HepG2 (cell line): ENCODE data around the gene GPR37L1. TPM values are rescaled to one million over a fixed set of nuclear protein-coding genes. Genes with fewer than 3 reads are reported as not detected.

ENCODE experiments used
- ATAC-seq: fragments of 200-7000 bp; cut with Tn5 transposase; 3 replicates; pipeline ENCODE4 v1.9.1; 2020; ENCODE audit warnings: mild to moderate bottlenecking, moderate library complexity
- BruUV-seq: library from RNA; stranded (reverse); fragments of 400-500 nt; replicated peaks from 2 replicates; lab custom pipeline; 2021; lab: Mats Ljungman, UMichigan
- CTCF ChIA-PET: fragments of 300-600 bp; formaldehyde crosslinking; extraction: SDS; loops from one replicate; lab custom pipeline; 2021; ENCODE audit warnings: low total read pairs, inconsistent platforms, low intra/inter-chr PET ratio; lab: Yijun Ruan, JAX
- POLR2A ChIA-PET: fragments of 350-600 bp; sonication (Branson Sonifier 250); formaldehyde crosslinking; loops from one replicate; lab custom pipeline; 2020; ENCODE audit warnings: antibody characterized with exemption, inconsistent platforms; lab: Yijun Ruan, JAX
- DNase-seq: peaks from one replicate; pipeline ENCODE4 v3.0.0-alpha.2; 2015; ENCODE audit warnings: low spot score
- FAIRE-seq: peaks from 3 replicates; lab custom pipeline; 2011; peaks lifted over from hg19 to GRCh38; lab: Jason Lieb, UNC
- H2AFZ ChIP-seq: one replicate; pipeline ENCODE4 v1.6.1; 2011; ENCODE audit warnings: low read length, inconsistent platforms
- H3K27ac ChIP-seq: fragments of 300-600 bp; 3 replicates; pipeline ENCODE4 v1.8.0; 2011; ENCODE audit warnings: mixed run types, mild to moderate bottlenecking, mixed read lengths, low read length, inconsistent platforms; ENCODE audit not compliant: insufficient read depth; ENCODE audit errors: extremely low read length
- H3K27me3 ChIP-seq, 2 experiments: fragments of 200-600 bp in 1 of 2; 2 replicates in 1 of 2; 3 replicates in 1 of 2; pipeline versions ENCODE4 v1.6.0 to v1.8.0; 2011; ENCODE audit warnings: low read length in 2 of 2, mild to moderate bottlenecking in 2 of 2, moderate library complexity in 2 of 2, inconsistent platforms in 1 of 2; ENCODE audit not compliant: insufficient read depth in 2 of 2, control insufficient read depth in 1 of 2
- H3K36me3 ChIP-seq, 2 experiments: fragments of 200-600 bp in 1 of 2; replicated peaks in 1 of 2; 2 replicates in 1 of 2; 3 replicates in 1 of 2; pipeline versions ENCODE4 v1.5.1 to v1.8.0; 2011; ENCODE audit warnings: low read length in 2 of 2, inconsistent platforms in 1 of 2; ENCODE audit not compliant: insufficient read depth in 2 of 2, control insufficient read depth in 1 of 2
- H3K4me1 ChIP-seq: 2 replicates; pipeline ENCODE4 v1.5.1; 2012; ENCODE audit warnings: low read length, inconsistent platforms; ENCODE audit not compliant: insufficient read depth
- H3K4me2 ChIP-seq: 2 replicates; pipeline ENCODE4 v1.6.0; 2011; ENCODE audit warnings: low read depth, low read length, inconsistent platforms
- H3K4me3 ChIP-seq, 3 experiments: fragments of 200-600 bp in 1 of 3; sonication (generic), shearing (Covaris generic) in 1 of 3; replicated peaks in 1 of 3; 2 replicates each; pipeline ENCODE4 v1.5.1; 2011 to 2016; ENCODE audit warnings: low read length in 3 of 3, inconsistent platforms in 2 of 3, low read depth in 2 of 3, mild to moderate bottlenecking in 2 of 3, control low read depth in 1 of 3, mixed read lengths in 1 of 3; ENCODE audit not compliant: insufficient read depth in 1 of 3
- H3K79me2 ChIP-seq: one replicate; pipeline ENCODE4 v1.6.1; 2011; ENCODE audit warnings: low read length, inconsistent platforms; ENCODE audit not compliant: insufficient read depth
- H3K9ac ChIP-seq: 2 replicates; pipeline ENCODE4 v1.6.0; 2011; ENCODE audit warnings: mild to moderate bottlenecking, low read depth, low read length, inconsistent platforms; ENCODE audit not compliant: insufficient read depth
- H3K9me3 ChIP-seq: 2 replicates; pipeline ENCODE4 v1.5.1; 2012; ENCODE audit warnings: mild to moderate bottlenecking, low read length
- H4K20me1 ChIP-seq: 2 replicates; pipeline ENCODE4 v1.6.0; 2011; ENCODE audit warnings: inconsistent platforms, mild to moderate bottlenecking, low read length, moderate library complexity; ENCODE audit not compliant: insufficient read depth
- AKAP8 ChIP-seq: sonication (generic); formaldehyde crosslinking; IDR thresholded peaks from 2 replicates; pipeline ENCODE4 v1.5.1; 2020; ENCODE audit warnings: mild to moderate bottlenecking, missing genetic modification reagents
- ATF1 ChIP-seq: IDR thresholded peaks from 2 replicates; pipeline ENCODE4 v1.6.1; 2016; ENCODE audit warnings: mild to moderate bottlenecking, control low read depth
- DNMT3B ChIP-seq: conservative IDR thresholded peaks from 2 replicates; pipeline ENCODE4 v1.6.1; 2016; ENCODE audit warnings: missing biosample characterization, control low read depth
- GPN1 ChIP-seq: sonication (generic); formaldehyde crosslinking; IDR thresholded peaks from 2 replicates; pipeline ENCODE4 v1.5.1; 2020; ENCODE audit warnings: missing genetic modification reagents, borderline replicate concordance
- NFATC3 ChIP-seq: sonication (generic); formaldehyde crosslinking; IDR thresholded peaks from 2 replicates; pipeline ENCODE4 v1.5.1; 2020; ENCODE audit warnings: mild to moderate bottlenecking, missing genetic modification reagents
- RBFOX2 ChIP-seq: fragments of 200-400 bp; formaldehyde crosslinking; IDR thresholded peaks from 2 replicates; pipeline ENCODE4 v1.6.1; 2017; ENCODE audit warnings: low read depth, mild to moderate bottlenecking, low read length
- SMYD3 ChIP-seq: sonication (generic); formaldehyde crosslinking; IDR thresholded peaks from 2 replicates; pipeline ENCODE4 v1.8.1; 2023; ENCODE audit warnings: mild to moderate bottlenecking, missing genetic modification reagents
- SNAI1 ChIP-seq: sonication (generic); formaldehyde crosslinking; IDR thresholded peaks from 2 replicates; pipeline ENCODE4 v1.5.0; 2020; ENCODE audit warnings: mild to moderate bottlenecking, missing genetic modification reagents, borderline replicate concordance
- ZNF101 ChIP-seq: sonication (generic); formaldehyde crosslinking; IDR thresholded peaks from 2 replicates; pipeline ENCODE4 v1.4.0; 2020; ENCODE audit warnings: mild to moderate bottlenecking, low read depth, missing genetic modification reagents, borderline replicate concordance
- ZNF235 ChIP-seq: sonication (generic); formaldehyde crosslinking; IDR thresholded peaks from 2 replicates; pipeline ENCODE4 v1.8.1; 2023; ENCODE audit warnings: mild to moderate bottlenecking, missing genetic modification reagents, borderline replicate concordance
- ZNF780A ChIP-seq: sonication (generic); formaldehyde crosslinking; IDR thresholded peaks from 2 replicates; pipeline ENCODE4 v1.8.0; 2022; ENCODE audit warnings: mild to moderate bottlenecking, missing genetic modification reagents, moderate library complexity
- WGBS: methylation state at CpG from one replicate; pipeline ENCODE4 v1.1.6; 2017; ENCODE audit warnings: low lambda C conversion rate; 5-methylcytosine and 5-hydroxymethylcytosine counted together
- in situ Hi-C: cut with HindIII; loops from 2 replicates; pipeline ENCODE4 v1.10.0; 2017; ENCODE audit warnings: low pct_unique_long_range_greater_than_20kb; ENCODE audit not compliant: extremely low pct_ligation_motif_present
- intact Hi-C: fragments of 100-400 bp; cut with micrococcal nuclease; formaldehyde crosslinking; loops from one replicate; pipeline ENCODE4 v1.10.0; 2022; ENCODE audit not compliant: unreplicated experiment
- polyA plus RNA-seq, 8 experiments: library from polyadenylated mRNA; depleted of rRNA in 3 of 8; stranded (reverse) in 7 of 8; unstranded in 1 of 8; fragments of >200 nt; fragmentation: Illumina TruSeq in 4 of 8; extraction: Trizol in 4 of 8; gene quantifications; 2 replicates each; pipeline versions ENCODE4 v1.2.1 to v1.2.3, GENCODE V29; 2011 to 2016; ENCODE audit warnings: low read depth in 4 of 8, missing spikeins in 1 of 8, mixed read lengths in 1 of 8; ENCODE audit not compliant: insufficient read depth in 1 of 8
- total RNA-seq, 5 experiments: library from RNA; depleted of rRNA; stranded (reverse); fragments of >200 nt; fragmentation: Illumina TruSeq; extraction: Trizol; gene quantifications; 2 replicates each; pipeline ENCODE4 v1.2.3, GENCODE V29; 2016; ENCODE audit warnings: low read depth in 1 of 5
- TF ChIP-seq, protein P1 (sequence below): sonication (generic); formaldehyde crosslinking; IDR thresholded peaks from 2 replicates; pipeline ENCODE4 v1.8.1; 2023; ENCODE audit warnings: missing genetic modification reagents, inconsistent platforms, borderline replicate concordance
- TF ChIP-seq, protein P2 (sequence below): IDR thresholded peaks from 2 replicates; pipeline ENCODE4 v1.6.1; 2016; ENCODE audit warnings: low read depth, control low read depth
- TF ChIP-seq, protein P3 (sequence below): sonication (generic); formaldehyde crosslinking; IDR thresholded peaks from 2 replicates; pipeline ENCODE4 v1.4.0; 2020; ENCODE audit warnings: missing genetic modification reagents, mild to moderate bottlenecking, borderline replicate concordance
- TF ChIP-seq, protein P4 (sequence below): IDR thresholded peaks from 2 replicates; pipeline ENCODE4 v1.6.1; 2016; ENCODE audit warnings: missing compliant biosample characterization, missing genetic modification reagents, borderline replicate concordance
- TF ChIP-seq, protein P5 (sequence below): IDR thresholded peaks from 2 replicates; pipeline ENCODE4 v1.6.1; 2018; ENCODE audit warnings: missing genetic modification reagents

Gene GPR37L1
- total and polyA plus RNA-seq, 2 of the 13 experiments (the other 11 are each of a cell fraction or from before 2014, with no cell fraction given), result 0.13 TPM; not detected in 1

DNA sequence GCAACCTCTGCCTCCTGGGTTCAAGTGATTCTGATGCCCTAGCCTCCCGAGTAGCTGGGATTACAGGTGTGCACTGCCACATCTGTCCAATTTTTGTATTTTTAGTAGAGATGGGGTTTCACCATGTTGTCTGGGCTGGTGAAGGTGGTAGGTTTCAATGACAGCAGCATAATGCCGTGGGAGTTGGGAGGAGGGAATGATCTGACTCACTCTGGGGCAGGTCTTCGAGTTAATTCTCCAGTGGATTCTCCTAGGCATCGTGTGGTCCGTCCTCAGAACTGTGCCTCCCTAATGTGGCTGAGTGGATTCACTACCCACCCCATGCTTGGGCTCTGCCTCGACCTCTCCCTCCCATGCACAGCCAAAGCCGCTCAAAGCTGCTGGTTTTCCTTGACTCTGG lies 1.7 kb upstream of the GPR37L1 start:
- Histone ChIP-seq H3K4me1 (peaks cover 19% of the 10 kb centered on the region), H2AFZ (no peak overlapping the region), H4K20me1 (no peaks in the 10 kb centered on the region), H3K79me2 (no peaks in the 10 kb centered on the region), H3K36me3 (no peaks in the 10 kb centered on the region), H3K4me3 (no peak overlapping the region), H3K4me2 (no peak overlapping the region), H3K27me3 (peaks cover 4 to 34% of the 10 kb centered on the region in 2 experiments; a peak in 4 of 5 replicates), H3K27ac (no peak overlapping the region), H3K9me3 (no peaks in the 10 kb centered on the region), H3K9ac (no peak overlapping the region)
- ATAC-seq, result no peak
- no peak for FAIRE-seq
- in situ Hi-C loops, result no loop called here
- intact Hi-C loops, result no loop called here
- no peak for DNase-seq
- POLR2A ChIA-PET, result interaction anchor here (1.2 kb wide), 1 partner anchor 111 kb away, joined by 3 read pairs; the partner anchor contains the start of gene ELF3
- WGBS, result 13% methylated on average over 7 of the region's 7 CpGs
- no TSS peak for BruUV-seq
- TF ChIP-seq, protein P1, sequence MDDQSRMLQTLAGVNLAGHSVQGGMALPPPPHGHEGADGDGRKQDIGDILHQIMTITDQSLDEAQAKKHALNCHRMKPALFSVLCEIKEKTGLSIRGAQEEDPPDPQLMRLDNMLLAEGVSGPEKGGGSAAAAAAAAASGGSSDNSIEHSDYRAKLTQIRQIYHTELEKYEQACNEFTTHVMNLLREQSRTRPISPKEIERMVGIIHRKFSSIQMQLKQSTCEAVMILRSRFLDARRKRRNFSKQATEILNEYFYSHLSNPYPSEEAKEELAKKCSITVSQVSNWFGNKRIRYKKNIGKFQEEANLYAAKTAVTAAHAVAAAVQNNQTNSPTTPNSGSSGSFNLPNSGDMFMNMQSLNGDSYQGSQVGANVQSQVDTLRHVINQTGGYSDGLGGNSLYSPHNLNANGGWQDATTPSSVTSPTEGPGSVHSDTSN (CRISPR knock-in tag), result no peak
- TF ChIP-seq, protein P2, sequence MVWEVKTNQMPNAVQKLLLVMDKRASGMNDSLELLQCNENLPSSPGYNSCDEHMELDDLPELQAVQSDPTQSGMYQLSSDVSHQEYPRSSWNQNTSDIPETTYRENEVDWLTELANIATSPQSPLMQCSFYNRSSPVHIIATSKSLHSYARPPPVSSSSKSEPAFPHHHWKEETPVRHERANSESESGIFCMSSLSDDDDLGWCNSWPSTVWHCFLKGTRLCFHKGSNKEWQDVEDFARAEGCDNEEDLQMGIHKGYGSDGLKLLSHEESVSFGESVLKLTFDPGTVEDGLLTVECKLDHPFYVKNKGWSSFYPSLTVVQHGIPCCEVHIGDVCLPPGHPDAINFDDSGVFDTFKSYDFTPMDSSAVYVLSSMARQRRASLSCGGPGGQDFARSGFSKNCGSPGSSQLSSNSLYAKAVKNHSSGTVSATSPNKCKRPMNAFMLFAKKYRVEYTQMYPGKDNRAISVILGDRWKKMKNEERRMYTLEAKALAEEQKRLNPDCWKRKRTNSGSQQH, result no peak
- TF ChIP-seq ATF1 (CRISPR knock-in tag) (no peak), SNAI1 (CRISPR knock-in tag) (no peak), SMYD3 (no peak), AKAP8 (CRISPR knock-in tag) (no peak), DNMT3B (no peak), ZNF101 (no peak), NFATC3 (CRISPR knock-in tag) (no peak), ZNF780A (CRISPR knock-in tag) (no peak), RBFOX2 (no peak), GPN1 (CRISPR knock-in tag) (no peak), ZNF235 (CRISPR knock-in tag) (no peak)
- TF ChIP-seq, protein P3, sequence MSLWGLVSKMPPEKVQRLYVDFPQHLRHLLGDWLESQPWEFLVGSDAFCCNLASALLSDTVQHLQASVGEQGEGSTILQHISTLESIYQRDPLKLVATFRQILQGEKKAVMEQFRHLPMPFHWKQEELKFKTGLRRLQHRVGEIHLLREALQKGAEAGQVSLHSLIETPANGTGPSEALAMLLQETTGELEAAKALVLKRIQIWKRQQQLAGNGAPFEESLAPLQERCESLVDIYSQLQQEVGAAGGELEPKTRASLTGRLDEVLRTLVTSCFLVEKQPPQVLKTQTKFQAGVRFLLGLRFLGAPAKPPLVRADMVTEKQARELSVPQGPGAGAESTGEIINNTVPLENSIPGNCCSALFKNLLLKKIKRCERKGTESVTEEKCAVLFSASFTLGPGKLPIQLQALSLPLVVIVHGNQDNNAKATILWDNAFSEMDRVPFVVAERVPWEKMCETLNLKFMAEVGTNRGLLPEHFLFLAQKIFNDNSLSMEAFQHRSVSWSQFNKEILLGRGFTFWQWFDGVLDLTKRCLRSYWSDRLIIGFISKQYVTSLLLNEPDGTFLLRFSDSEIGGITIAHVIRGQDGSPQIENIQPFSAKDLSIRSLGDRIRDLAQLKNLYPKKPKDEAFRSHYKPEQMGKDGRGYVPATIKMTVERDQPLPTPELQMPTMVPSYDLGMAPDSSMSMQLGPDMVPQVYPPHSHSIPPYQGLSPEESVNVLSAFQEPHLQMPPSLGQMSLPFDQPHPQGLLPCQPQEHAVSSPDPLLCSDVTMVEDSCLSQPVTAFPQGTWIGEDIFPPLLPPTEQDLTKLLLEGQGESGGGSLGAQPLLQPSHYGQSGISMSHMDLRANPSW (CRISPR knock-in tag), result no peak
- TF ChIP-seq, protein P4, sequence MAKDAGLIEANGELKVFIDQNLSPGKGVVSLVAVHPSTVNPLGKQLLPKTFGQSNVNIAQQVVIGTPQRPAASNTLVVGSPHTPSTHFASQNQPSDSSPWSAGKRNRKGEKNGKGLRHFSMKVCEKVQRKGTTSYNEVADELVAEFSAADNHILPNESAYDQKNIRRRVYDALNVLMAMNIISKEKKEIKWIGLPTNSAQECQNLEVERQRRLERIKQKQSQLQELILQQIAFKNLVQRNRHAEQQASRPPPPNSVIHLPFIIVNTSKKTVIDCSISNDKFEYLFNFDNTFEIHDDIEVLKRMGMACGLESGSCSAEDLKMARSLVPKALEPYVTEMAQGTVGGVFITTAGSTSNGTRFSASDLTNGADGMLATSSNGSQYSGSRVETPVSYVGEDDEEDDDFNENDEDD (CRISPR knock-in tag), result no peak
- TF ChIP-seq, protein P5, sequence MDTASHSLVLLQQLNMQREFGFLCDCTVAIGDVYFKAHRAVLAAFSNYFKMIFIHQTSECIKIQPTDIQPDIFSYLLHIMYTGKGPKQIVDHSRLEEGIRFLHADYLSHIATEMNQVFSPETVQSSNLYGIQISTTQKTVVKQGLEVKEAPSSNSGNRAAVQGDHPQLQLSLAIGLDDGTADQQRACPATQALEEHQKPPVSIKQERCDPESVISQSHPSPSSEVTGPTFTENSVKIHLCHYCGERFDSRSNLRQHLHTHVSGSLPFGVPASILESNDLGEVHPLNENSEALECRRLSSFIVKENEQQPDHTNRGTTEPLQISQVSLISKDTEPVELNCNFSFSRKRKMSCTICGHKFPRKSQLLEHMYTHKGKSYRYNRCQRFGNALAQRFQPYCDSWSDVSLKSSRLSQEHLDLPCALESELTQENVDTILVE (CRISPR knock-in tag), result no peak
- CTCF ChIA-PET, result interaction anchor here (2.0 kb wide), 1 partner anchor 121 kb away, joined by 9 read pairs; no protein-coding TSS in a partner anchor
